HG03066 (cell line): Measurements from ENCODE around the gene PLXNB2.

ENCODE experiments used
- ATAC-seq: cut with Tn5 transposase; IDR thresholded peaks from one replicate; pipeline ENCODE4 v1.9.1; 2021; ENCODE audit warnings: low read depth; ENCODE audit not compliant: unreplicated experiment

The PLXNB2 gene

GRCh38 chr22:50299785-50300619 is 7.4 kb downstream of the PLXNB2 start:
- ATAC-seq = no peak

DNA sequence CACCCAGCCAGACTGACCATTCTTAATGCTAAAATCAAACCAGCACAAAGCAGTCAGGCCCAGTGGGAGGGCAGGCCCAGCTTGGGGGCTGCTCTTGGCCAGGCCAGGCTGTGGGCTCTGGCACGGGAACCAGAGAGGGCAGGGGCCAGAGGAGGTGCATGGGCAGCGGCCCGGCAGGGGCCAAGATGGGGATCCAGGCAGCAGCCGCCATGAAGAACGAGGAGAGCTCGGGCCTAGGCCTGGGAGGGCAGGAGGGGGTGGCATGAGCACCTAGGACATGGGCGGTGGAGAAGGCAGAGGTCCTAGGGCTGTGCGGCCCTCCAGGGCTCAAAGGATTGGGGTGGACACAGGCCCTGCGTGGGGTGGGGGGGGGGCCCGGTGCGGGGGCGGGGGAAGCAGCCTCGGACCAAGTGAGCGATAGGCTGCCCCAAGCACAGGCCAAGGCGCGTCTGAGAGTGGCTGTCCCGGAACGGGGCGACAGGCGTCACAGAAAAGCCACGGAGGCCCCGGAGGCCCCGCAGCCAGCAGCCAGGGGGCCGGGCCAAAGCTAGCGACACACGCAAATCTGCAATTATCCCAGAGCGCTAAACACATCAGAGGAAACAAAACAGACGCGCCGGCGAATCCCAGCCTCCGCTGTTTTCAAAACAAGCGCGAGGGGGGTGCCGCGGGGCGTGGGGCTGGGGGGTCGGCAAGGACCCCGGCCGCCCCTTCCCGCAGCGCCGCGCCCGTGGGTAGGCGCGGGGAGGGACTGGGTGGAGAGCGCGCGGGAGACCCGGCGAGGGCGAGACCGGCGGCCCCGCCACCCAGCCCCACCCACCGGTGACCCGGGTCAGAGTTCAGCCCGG is 8.3 kb downstream of the PLXNB2 start:
- no peak for ATAC-seq

DNA sequence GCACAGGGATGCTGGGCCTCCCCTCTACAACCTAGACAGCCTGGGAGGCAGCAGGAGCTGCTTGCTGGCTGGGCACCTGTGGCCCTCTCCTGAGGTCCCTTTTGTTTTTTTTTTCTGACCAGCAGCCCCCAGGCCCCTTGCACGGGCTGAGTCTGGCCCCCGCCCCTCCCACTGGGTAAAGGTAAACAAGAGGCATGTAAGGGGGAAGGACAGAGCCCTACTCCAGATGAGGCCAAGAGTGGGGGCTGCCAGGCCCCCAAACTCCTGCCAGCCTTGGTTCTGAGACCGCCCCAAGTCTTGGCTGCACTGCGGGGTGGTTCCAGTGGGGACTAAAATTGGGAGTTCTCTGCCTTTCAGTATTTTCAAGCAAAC is 9.2 kb downstream of the PLXNB2 start:
- no peak for ATAC-seq

DNA sequence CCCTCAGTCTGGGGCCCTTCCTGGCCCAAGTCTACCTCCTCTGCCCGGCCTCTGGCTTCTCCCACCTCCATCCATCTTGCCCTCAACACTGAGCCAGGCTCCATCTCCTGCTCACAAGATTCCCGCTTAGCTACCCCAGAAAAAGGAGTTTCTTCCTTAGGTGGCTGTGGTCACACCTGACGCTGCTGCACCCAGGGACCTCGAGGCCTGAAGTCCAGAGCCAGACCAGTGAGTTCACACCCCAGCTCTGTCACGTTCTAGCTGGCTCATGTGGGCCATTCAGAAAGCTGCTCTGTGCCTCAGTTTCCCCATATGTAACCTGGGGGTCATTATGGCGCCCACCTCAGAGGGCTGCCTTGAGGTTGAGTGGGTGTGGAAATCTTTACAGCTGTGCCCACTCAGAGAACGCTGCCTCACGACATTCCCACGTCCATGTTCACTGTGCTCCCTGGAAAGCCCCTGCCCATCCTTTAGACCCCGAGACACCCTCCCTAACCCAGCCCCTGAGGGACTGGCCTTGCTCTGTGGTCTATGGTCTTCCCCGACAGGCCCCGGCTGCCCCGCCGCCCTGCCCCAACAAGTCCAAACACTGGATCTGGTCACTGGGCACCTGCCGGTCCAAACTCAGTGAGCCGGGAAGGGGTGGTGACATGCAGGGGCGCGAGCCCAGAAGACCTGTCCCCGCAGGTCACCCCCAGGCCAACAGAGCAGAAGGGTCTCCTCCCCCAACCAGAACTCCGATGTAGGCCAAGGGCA is 9.8 kb downstream of the PLXNB2 start:
- ATAC-seq = no peak

- no peak for ATAC-seq
Observed at GRCh38 chr22:50296658-50297490, 10.6 kb downstream of the PLXNB2 start.

DNA sequence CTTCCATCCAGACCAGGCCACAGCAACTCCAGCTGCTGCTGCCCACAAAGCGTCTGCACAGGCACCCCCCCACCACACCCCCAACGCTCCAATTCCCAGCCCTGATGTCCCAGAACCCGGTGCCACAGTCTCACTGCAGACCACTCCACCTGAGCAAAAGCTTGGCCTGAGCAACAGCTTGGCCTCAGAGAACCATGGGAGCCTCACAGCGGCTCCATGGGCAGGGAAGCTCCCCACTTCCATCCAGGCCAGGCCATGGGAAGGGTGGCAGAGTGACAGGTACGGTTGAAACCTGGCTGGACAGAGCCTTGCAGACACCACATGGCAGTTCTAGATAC is 13.2 kb downstream of the PLXNB2 start:
- no peak for ATAC-seq

- ATAC-seq = no peak
Observed at GRCh38 chr22:50293441-50294318, 13.8 kb downstream of the PLXNB2 start.

GRCh38 chr22:50292643-50293440 is 14.6 kb downstream of the PLXNB2 start:
- no peak for ATAC-seq

DNA sequence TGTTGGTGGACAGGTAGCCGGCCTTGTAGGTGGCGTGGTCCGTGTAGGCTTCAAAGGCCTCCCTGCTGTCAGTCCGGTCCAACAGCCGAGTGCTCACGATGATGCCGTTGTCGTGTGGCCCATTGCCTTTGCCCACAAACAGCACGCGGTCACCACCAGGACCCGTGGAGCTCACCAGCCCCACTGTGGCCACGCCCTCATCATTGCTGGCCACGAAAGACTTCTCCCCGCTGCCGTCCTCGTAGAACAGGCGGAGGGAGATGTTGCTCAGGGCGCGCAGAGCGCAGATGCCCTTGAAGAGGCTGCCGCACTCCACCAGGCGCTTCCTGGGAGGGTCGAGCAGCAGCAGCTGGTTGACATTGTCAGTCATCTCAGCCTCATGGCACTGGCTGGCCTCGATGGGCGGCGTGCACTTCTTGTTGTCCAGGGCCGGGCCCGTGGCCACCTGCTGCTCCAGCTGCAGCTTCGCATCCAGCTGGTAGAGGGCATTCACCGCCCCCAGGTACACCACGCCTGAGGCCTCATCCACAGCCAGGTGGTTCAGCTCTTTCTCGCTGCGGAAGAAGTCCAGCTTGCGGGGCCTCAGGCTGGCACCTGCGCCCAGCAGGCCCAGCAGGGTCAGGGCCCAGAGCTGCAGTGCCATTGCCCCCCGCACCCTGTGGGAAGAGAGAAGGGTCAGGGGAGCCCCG is 17.4 kb downstream of the PLXNB2 start:
- ATAC-seq = no peak

DNA sequence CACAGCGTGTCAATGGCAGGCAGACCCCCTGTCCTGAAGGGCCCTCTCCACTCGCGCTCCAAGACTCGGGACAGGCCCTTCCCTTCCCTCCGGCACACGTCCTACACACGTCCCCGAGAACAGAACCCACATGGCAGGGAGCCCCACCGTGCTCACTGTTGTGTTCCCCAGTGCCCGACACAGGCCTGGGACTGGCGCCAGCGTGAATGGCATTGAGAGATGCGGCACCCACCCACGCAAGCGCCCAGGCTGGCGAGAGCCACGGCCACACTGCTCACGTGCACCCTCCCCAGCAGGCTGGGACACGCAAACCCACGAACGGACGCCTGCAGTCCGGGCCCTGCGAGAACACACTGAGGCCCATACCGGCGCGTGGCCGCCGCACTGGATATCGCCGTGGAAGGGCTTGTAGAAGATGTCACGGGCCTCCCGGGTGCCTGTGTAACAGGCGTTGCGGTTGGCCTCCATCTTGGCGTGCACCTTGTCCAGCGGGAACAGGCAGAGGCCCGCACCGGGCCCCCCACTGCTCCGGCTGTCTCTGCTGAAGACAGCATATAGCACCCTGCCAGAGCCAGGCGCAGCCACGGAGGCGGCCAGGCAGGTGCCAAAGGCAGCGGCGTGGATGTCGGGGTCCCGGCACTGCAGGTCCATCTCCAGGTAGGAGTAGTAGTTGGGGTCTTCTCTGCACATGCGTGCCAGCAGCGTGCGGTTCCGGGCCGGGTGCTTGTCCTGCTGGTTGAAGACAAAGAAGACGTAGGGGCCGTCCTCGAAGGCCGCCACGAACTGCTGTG is 18.1 kb downstream of the PLXNB2 start:
- ATAC-seq = no peak

- no peak for ATAC-seq
Observed at GRCh38 chr22:50287731-50288130, 19.7 kb downstream of the PLXNB2 start.

- no peak for ATAC-seq
Observed at GRCh38 chr22:50286701-50287318, 20.6 kb downstream of the PLXNB2 start.

DNA sequence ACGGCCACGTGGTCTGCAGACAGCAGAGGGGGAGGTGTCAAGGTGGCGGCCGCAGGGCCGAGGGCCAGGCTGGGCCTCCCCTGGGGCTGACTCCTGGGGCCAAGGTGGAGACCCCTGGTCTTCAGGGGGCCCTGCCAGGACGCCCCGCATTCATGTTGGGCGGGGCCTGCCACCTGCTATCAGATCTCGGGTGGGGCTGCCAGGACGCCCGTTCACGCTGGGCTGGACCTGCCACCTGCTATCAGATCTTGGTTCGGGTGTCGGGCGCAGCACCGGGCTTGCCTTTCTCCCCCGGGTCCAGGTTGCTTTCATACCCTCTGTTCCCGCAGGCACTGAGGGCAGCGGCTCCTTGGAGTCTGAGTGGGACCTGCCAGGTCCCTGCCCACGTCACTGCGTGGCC is 21.2 kb downstream of the PLXNB2 start:
- ATAC-seq = no peak

- ATAC-seq = no peak
Observed at GRCh38 chr22:50285568-50286229, 21.7 kb downstream of the PLXNB2 start.

DNA sequence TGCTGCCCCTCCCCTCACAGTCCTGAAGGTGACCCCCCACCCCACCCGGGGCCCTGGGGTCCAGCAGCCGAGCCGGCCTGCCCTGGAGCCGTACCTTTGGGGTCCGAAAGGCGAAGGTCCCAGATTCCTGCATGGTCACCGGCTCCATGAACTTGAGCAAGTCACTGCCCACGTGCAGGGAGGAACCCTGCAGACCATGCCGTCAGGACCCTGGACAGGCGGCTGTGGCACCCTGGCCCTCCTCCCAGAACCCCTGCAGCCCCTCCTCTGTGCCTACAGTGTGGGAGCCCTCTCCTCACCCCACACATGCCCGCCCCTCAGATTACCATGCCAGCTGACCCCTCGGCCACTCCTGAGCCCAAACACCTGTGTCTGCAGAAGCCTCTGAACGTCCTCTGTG is 23.0 kb downstream of the PLXNB2 start:
- no peak for ATAC-seq

GRCh38 chr22:50283821-50284220 is 23.6 kb downstream of the PLXNB2 start:
- no peak for ATAC-seq
